ENCODE data around the gene RGS19. TPM values are rescaled to one million over a fixed set of nuclear protein-coding genes. Genes with fewer than 3 reads are reported as not detected.

Gene RGS19
- total and polyA plus RNA-seq, 3 experiments from 2014 or later = 35.3 to 120 (median 36.9) TPM

DNA sequence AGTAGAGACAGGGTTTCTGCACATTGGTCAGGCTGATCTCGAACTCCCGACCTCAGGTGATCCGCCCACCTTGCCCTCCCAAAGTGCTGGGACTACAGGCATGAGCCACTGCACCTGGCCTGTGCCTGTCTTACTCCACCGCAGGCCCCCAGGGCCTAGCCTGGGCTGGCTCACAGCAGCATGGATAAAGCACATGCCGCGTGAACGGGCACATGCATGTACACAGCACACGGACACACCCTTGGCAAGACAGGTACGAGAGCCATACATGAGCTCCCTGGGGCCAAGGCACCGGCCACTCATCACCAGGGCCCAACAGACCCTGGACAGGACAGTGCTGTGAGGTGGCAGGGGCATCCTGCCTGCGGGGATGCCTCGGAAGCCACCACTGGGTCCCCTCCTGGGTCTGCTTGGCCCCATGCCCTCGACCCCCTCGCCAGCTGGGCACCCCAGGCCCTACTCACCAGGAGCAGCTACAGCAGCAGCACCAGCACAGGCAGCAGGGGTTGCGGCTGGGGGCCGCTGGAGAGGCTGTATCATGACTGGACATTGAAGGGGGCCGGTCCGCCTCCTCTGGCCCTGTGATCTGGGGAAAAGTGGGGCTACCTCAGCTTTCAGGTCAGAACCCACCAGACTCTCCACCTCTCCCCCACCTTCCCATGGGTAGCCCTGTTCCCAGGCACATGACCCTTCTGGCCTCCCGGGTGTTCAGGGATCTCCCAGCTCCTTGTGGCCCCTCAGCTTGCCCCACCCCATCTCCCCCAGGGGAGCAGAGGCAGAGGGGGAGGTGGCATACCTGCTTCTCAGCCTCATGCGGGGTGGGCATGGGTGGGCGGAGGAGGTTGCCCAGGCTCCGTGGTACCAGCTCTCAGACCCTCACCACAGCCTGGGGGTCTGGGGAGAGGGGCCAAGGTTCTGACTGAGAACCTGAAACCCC, 3.0 kb downstream of the RGS19 start:
- H3K9me3 Mint-ChIP-seq = no peaks in the 10 kb centered on the region
- ChIA-PET CTCF (interaction anchor here (1.0 to 2.5 kb wide), 4 partner anchors 16 to 38 kb away, joined by 3 to 9 read pairs (median 6); no protein-coding TSS in a partner anchor), POLR2A (no interaction called here)
- H3K27me3 Mint-ChIP-seq = no peaks in the 10 kb centered on the region
- Histone ChIP-seq H3K9me3 (ENCODE audit: low read length) (no peaks in the 10 kb centered on the region), H3K4me1 (ENCODE audit: insufficient read depth, low read length) (peaks cover 21% of the 10 kb centered on the region), H3K27me3 (ENCODE audit: insufficient read depth, low read length, poor library complexity, severe bottlenecking) (no peaks in the 10 kb centered on the region), H3K27ac (ENCODE audit: low read depth, low read length) (peak overlapping the region; percentile 16), H3K36me3 (ENCODE audit: insufficient read depth, low read length) (peaks cover 7% of the 10 kb centered on the region), H3K4me3 (ENCODE audit: low read length) (peak overlapping the region; percentile 81)
- peak overlapping the region in 2 of 8 donors; percentile 12 to 97 for H3K27ac Mint-ChIP-seq
- peaks cover 5 to 40% (median 12%) of the 10 kb centered on the region in 3 donors for H3K4me1 Mint-ChIP-seq
- H3K36me3 Mint-ChIP-seq = peaks cover 0 to 37% (median 0%) of the 10 kb centered on the region in 3 donors
- H3K4me3 Mint-ChIP-seq = peak overlapping the region in 3 of 7 donors; percentile 12 to 87 (median 15)
- no peak for DNase-seq

DNA sequence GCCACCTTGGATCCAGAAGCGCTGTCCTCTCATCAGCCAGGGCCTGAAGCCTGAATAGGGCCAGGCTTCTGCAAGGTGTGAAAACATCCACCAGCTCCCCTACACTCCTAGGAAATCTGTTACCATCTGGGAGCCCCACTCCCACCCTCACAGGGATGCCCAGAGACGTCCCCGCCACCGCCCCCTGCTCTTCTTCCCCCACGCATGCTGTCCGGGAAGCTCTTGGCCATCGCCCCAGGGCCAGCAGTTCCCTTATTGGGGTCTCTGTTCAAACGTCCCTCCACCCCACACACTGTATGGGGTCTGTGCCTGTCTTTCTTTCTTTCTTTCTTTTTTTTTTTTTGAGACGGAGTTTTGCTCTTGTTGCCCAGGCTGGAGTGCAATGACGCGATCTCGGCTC, 3.8 kb downstream of the RGS19 start:
- Mint-ChIP-seq H3K27ac (peak overlapping the region in 2 of 8 donors; percentile 29 to 80), H3K36me3 (peaks cover 0 to 37% (median 0%) of the 10 kb centered on the region in 3 donors), H3K27me3 (no peaks in the 10 kb centered on the region), H3K4me1 (peaks cover 5 to 34% (median 10%) of the 10 kb centered on the region in 3 donors), H3K4me3 (no peak overlapping the region), H3K9me3 (no peaks in the 10 kb centered on the region)
- Histone ChIP-seq H3K4me3 (ENCODE audit: low read length) (no peak overlapping the region), H3K27me3 (ENCODE audit: insufficient read depth, low read length, poor library complexity, severe bottlenecking) (no peaks in the 10 kb centered on the region), H3K27ac (ENCODE audit: low read depth, low read length) (no peak overlapping the region), H3K4me1 (ENCODE audit: insufficient read depth, low read length) (peaks cover 21% of the 10 kb centered on the region), H3K36me3 (ENCODE audit: insufficient read depth, low read length) (peaks cover 7% of the 10 kb centered on the region), H3K9me3 (ENCODE audit: low read length) (no peaks in the 10 kb centered on the region)
- POLR2A ChIA-PET = interaction anchor here (1.0 kb wide), 1 partner anchor 13 kb away, joined by 4 read pairs; the partner anchor contains the start of gene TCEA2
- CTCF ChIA-PET = interaction anchor here (1.7 kb wide), 1 partner anchor 15 kb away, joined by 5 read pairs; no protein-coding TSS in a partner anchor
- DNase-seq = no peak

DNA sequence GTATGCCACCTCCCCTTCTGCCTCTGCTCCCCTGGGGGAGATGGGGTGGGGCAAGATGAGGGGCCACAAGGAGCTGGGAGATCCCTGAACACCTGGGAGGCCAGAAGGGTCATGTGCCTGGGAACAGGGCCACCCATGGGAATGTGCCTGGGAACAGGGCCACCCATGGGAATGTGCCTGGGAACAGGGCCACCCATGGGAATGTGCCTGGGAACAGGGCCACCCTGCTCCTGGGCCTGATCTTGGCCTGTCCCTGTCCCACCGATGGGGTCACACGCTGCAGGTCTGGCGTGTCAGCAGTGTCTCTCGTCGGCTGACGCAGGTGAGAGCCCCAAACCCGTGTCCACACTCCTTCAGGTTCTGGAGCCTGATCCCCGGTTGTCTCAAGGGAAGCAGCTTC, 4.4 kb downstream of the RGS19 start:
- Histone ChIP-seq H3K4me1 (ENCODE audit: insufficient read depth, low read length) (peaks cover 22% of the 10 kb centered on the region), H3K36me3 (ENCODE audit: insufficient read depth, low read length) (peaks cover 7% of the 10 kb centered on the region), H3K9me3 (ENCODE audit: low read length) (no peaks in the 10 kb centered on the region), H3K4me3 (ENCODE audit: low read length) (no peak overlapping the region), H3K27ac (ENCODE audit: low read depth, low read length) (no peak overlapping the region), H3K27me3 (ENCODE audit: insufficient read depth, low read length, poor library complexity, severe bottlenecking) (no peaks in the 10 kb centered on the region)
- Mint-ChIP-seq H3K4me1 (peaks cover 4 to 28% (median 5%) of the 10 kb centered on the region in 3 donors), H3K9me3 (no peaks in the 10 kb centered on the region), H3K27ac (peak overlapping the region in 1 of 8 donors; percentile 69), H3K4me3 (no peak overlapping the region), H3K27me3 (no peaks in the 10 kb centered on the region), H3K36me3 (peaks cover 0 to 37% (median 0%) of the 10 kb centered on the region in 3 donors)
- DNase-seq = no peak
- ChIA-PET CTCF (no interaction called here), POLR2A (interaction anchor here (0.6 to 1.0 kb wide), 2 partner anchors 12 to 440 kb away, joined by 3 to 4 read pairs; partner anchors contain the start of gene TCEA2)

DNA sequence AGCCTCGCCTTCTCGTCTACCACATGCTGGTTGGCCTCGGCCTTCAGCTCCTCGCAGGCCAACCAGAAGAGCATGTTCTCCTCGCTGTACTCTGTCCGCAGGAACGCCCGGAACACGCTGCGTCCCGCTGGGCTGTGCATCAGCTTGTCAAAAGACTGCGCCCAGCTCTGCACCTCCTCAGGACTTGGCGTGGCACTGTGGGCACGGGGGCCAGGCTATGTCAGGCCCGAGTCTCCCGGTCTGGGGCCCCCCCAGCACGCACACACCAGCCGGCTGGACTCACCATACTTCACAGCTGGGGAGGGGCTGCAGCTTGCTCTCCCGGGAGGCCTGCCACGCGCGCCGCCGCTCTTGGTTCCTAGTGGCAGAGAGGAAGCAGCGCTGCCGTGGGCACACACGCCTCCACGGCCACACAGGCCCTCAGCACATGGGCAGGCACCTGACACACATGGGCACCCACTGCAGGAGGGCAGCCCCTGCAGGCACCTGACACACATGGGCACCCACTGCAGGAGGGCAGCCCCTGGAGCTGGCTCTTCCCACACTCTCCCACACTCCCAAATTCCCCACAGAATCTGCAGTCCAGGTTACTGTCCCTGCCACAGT, 5.0 kb downstream of the RGS19 start:
- Histone ChIP-seq H3K27ac (ENCODE audit: low read depth, low read length) (no peak overlapping the region), H3K9me3 (ENCODE audit: low read length) (no peaks in the 10 kb centered on the region), H3K4me1 (ENCODE audit: insufficient read depth, low read length) (peaks cover 29% of the 10 kb centered on the region), H3K36me3 (ENCODE audit: insufficient read depth, low read length) (peaks cover 7% of the 10 kb centered on the region), H3K27me3 (ENCODE audit: insufficient read depth, low read length, poor library complexity, severe bottlenecking) (no peaks in the 10 kb centered on the region), H3K4me3 (ENCODE audit: low read length) (no peak overlapping the region)
- ChIA-PET POLR2A (no interaction called here), CTCF (interaction anchor here (0.9 kb wide), 1 partner anchor 35 kb away, joined by 3 read pairs; no protein-coding TSS in a partner anchor)
- no peak for DNase-seq
- Mint-ChIP-seq H3K4me1 (peaks cover 4 to 28% (median 5%) of the 10 kb centered on the region in 3 donors), H3K4me3 (no peak overlapping the region), H3K36me3 (peaks cover 0 to 37% (median 0%) of the 10 kb centered on the region in 3 donors), H3K9me3 (no peaks in the 10 kb centered on the region), H3K27me3 (no peaks in the 10 kb centered on the region), H3K27ac (peak overlapping the region in 1 of 8 donors; percentile 33)

DNA sequence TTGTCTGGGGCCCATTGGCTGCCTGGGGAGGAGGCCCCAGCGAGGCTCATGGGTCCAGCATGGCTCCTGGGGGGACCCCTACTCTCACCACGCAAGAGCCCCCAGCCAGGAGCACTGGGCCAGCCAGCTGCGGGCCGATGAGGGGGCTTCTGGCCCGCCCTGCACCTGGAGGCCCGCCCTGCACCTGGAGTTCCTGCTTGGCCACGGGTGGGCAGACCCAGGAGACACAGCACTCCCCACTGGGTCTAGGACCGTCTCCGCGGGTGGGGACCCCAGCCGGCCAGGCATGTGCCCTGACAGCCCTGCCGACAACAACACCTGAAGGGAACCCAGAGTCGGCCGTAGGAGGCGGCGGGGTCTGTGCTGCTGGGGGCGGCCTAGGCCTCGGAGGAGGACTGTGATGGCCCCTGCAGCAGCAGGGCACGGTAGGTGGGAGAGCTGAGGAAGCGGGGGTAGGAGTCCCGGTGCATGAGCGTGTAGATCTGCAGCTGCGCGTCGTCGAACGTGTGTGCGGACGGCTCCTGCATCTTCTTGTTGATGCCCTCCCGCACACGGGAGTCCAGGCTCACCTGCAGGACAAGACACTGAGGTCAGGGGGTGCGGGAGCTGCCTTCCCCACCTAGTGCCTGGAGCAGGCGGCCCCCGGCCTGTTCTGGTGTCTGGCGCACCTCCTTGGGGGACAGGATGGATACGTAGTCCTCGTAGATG, 5.7 kb downstream of the RGS19 start:
- POLR2A ChIA-PET = no interaction called here

DNA sequence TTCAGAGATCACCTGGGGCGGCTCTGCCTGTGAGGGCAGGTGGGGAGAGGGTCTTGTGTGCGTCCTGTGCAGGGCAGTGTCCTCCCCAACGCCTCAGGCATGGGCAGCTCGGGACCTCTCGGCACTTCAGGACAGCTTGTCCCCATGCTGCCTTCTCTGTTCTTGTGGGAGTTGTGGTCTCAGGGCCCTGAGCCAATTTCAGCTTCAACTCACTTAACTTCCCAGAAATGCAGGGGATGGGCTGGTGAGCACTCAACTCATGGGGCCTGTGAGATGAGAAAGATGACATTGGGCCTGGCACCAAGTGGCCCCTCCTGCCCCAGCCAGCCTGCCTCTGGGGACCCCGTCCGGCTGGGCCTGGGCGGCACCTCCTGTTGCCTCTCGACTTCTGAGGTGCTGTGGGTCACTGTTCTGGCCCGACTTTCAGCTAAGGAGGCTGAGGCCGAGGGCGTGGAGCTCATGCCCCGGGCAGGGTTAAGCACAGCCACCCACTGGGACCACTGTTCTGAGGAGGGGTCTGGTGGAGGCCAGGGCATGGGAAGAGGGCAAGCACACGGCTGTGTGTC, 6.7 kb downstream of the RGS19 start:
- no peaks in the 10 kb centered on the region for H3K9me3 ChIP-seq (ENCODE audit: low read length)
- ChIA-PET POLR2A (no interaction called here), CTCF (interaction anchor here (1.4 to 1.8 kb wide), 2 partner anchors 10 to 15 kb away, joined by 3 to 4 read pairs; no protein-coding TSS in a partner anchor)
- H3K27me3 Mint-ChIP-seq = no peaks in the 10 kb centered on the region
- H3K9me3 Mint-ChIP-seq = no peaks in the 10 kb centered on the region
- peaks cover under 1 to 18% (median under 1%) of the 10 kb centered on the region in 3 donors for H3K4me1 Mint-ChIP-seq
- no peak overlapping the region for H3K27ac ChIP-seq (ENCODE audit: low read depth, low read length)
- H3K4me3 ChIP-seq (ENCODE audit: low read length) = no peak overlapping the region
- no peak for DNase-seq
- no peak overlapping the region for H3K4me3 Mint-ChIP-seq
- peaks cover 24% of the 10 kb centered on the region for H3K4me1 ChIP-seq (ENCODE audit: insufficient read depth, low read length)
- peak overlapping the region in 2 of 8 donors; percentile 60 to 74 for H3K27ac Mint-ChIP-seq
- H3K36me3 Mint-ChIP-seq = peaks cover 0 to 35% (median 0%) of the 10 kb centered on the region in 3 donors
- no peaks in the 10 kb centered on the region for H3K27me3 ChIP-seq (ENCODE audit: insufficient read depth, low read length, poor library complexity, severe bottlenecking)
- H3K36me3 ChIP-seq (ENCODE audit: insufficient read depth, low read length) = peaks cover 7% of the 10 kb centered on the region

More for the DNA sequence above, 5.7 kb downstream of the RGS19 start:
- H3K4me1 Mint-ChIP-seq = peaks cover 4 to 22% (median 5%) of the 10 kb centered on the region in 3 donors
- H3K27me3 Mint-ChIP-seq = no peaks in the 10 kb centered on the region
- H3K9me3 Mint-ChIP-seq = no peaks in the 10 kb centered on the region
- CTCF ChIA-PET = interaction anchor here (0.9 kb wide), 1 partner anchor 34 kb away, joined by 3 read pairs; no protein-coding TSS in a partner anchor
- no peaks in the 10 kb centered on the region for H3K9me3 ChIP-seq (ENCODE audit: low read length)
- H3K4me3 ChIP-seq (ENCODE audit: low read length) = no peak overlapping the region
- no peaks in the 10 kb centered on the region for H3K27me3 ChIP-seq (ENCODE audit: insufficient read depth, low read length, poor library complexity, severe bottlenecking)
- peak overlapping the region in 2 of 8 donors; percentile 54 to 60 for H3K27ac Mint-ChIP-seq
- no peak overlapping the region for H3K4me3 Mint-ChIP-seq
- no peak for DNase-seq
- H3K36me3 ChIP-seq (ENCODE audit: insufficient read depth, low read length) = peaks cover 7% of the 10 kb centered on the region
- H3K4me1 ChIP-seq (ENCODE audit: insufficient read depth, low read length) = peaks cover 30% of the 10 kb centered on the region
- peaks cover 0 to 37% (median 0%) of the 10 kb centered on the region in 3 donors for H3K36me3 Mint-ChIP-seq
- H3K27ac ChIP-seq (ENCODE audit: low read depth, low read length) = no peak overlapping the region

Data from CD8-positive, alpha-beta memory T cell (primary cell).